Measurements from ENCODE around the gene KLF15.

GRCh38 chr3:126295407-126295939 is 61.7 kb downstream of the KLF15 start:
- no peak for TF ChIP-seq GATA2 (IDR thresholded peaks at IDR 0.05; ENCODE audit: low read depth, low read length)
- no peak for TF ChIP-seq GATA3 (IDR thresholded peaks at IDR 0.05; ENCODE audit: low read depth, low read length)
